Upper lobe of left lung (tissue), 4 donors: Measurements from ENCODE around the gene AKAP6.

ENCODE experiments used
- CTCF ChIP-seq, 6 experiments: fragments of 450-650 bp in 4 of 6; fragments of 200-600 bp in 2 of 6; sonication (generic) in 2 of 6; IDR thresholded peaks; one replicate each; pipeline ENCODE4 v1.5.1; 2016 to 2019; ENCODE audit warnings: antibody characterized with exemption in 6 of 6
- EP300 ChIP-seq, 4 donors: sonication (generic); formaldehyde crosslinking; IDR thresholded peaks; one replicate each; pipeline ENCODE4 v1.5.1; 2017; ENCODE audit warnings: antibody characterized with exemption in 4 of 4, control low read depth in 2 of 4
- POLR2A ChIP-seq, 4 donors: fragments of 450-650 bp; IDR thresholded peaks; one replicate each; pipeline ENCODE4 v1.5.1; 2016 to 2017; ENCODE audit warnings: antibody characterized with exemption in 4 of 4, mild to moderate bottlenecking in 2 of 4

GRCh38 chr14:32552766-32553165, 223.7 kb downstream of the AKAP6 start:
- no peak for TF ChIP-seq CTCF (IDR thresholded peaks at IDR 0.05)
- no peak for TF ChIP-seq EP300 (IDR thresholded peaks at IDR 0.05)
- no peak for TF ChIP-seq POLR2A (IDR thresholded peaks at IDR 0.05)
